WTC11 (cell line): Measurements from ENCODE around the gene GSX2. TPM values are rescaled to one million over a fixed set of nuclear protein-coding genes. Genes with fewer than 3 reads are reported as not detected.

Experiments
- ATAC-seq: fragments of 200-7000 bp; cut with Tn5 transposase; 2 replicates; pipeline ENCODE4 v1.10.0; 2021; ENCODE audit warnings: mild to moderate bottlenecking, moderate library complexity
- CTCF ChIA-PET: fragments of 300-600 bp; sonication (Branson Sonifier 250); formaldehyde crosslinking; loops from one replicate; lab custom pipeline; 2021; ENCODE audit warnings: antibody characterized with exemption; lab: Charles Lee
- POLR2A ChIA-PET: fragments of 350-600 bp; sonication (Branson Sonifier 250); formaldehyde crosslinking; loops from one replicate; lab custom pipeline; 2021; ENCODE audit warnings: antibody characterized with exemption; lab: Charles Lee
- DNase-seq: peaks from one replicate; pipeline ENCODE4 v3.0.0; 2021; ENCODE audit warnings: low spot score
- H3K27ac Mint-ChIP-seq: 2 replicates; pipeline ENCODE4 v1.8.0; 2021; ENCODE audit warnings: mixed read lengths
- H3K27me3 Mint-ChIP-seq: 2 replicates; pipeline ENCODE4 v1.8.0; 2021; ENCODE audit warnings: low read depth, mild to moderate bottlenecking, moderate library complexity, mixed read lengths
- H3K36me3 Mint-ChIP-seq: 2 replicates; pipeline ENCODE4 v1.8.0; 2021; ENCODE audit warnings: mixed read lengths
- H3K4me1 Mint-ChIP-seq: 2 replicates; pipeline ENCODE4 v1.8.0; 2022; ENCODE audit warnings: mixed read lengths
- H3K4me3 Mint-ChIP-seq: 2 replicates; pipeline ENCODE4 v1.8.0; 2021; ENCODE audit warnings: mild to moderate bottlenecking, moderate library complexity, mixed read lengths
- H3K9me3 Mint-ChIP-seq: 2 replicates; pipeline ENCODE4 v1.8.0; 2021; ENCODE audit warnings: mixed read lengths
- AR ChIP-seq: fragments of 250-450 bp; sonication (Bioruptor Pico); IDR thresholded peaks from 2 replicates; pipeline ENCODE4 v1.9.0; 2021; ENCODE audit warnings: mild to moderate bottlenecking
- FOXK1 ChIP-seq: sonication (generic); formaldehyde crosslinking; IDR thresholded peaks from 2 replicates; pipeline ENCODE4 v1.8.0; 2022; ENCODE audit warnings: mild to moderate bottlenecking, moderate library complexity, missing genetic modification reagents
- GTF2I ChIP-seq: fragments of 250-450 bp; sonication (Bioruptor Pico); conservative IDR thresholded peaks from 2 replicates; pipeline ENCODE4 v1.4.0; 2021; ENCODE audit warnings: mild to moderate bottlenecking
- MAX ChIP-seq: sonication (generic); formaldehyde crosslinking; IDR thresholded peaks from 2 replicates; pipeline ENCODE4 v1.8.0; 2022; ENCODE audit warnings: mild to moderate bottlenecking, missing genetic modification reagents
- MYBL2 ChIP-seq: sonication (generic); formaldehyde crosslinking; IDR thresholded peaks from 2 replicates; pipeline ENCODE4 v1.8.1; 2023; ENCODE audit warnings: mild to moderate bottlenecking, moderate library complexity, missing genetic modification reagents
- PRDM15 ChIP-seq: sonication (generic); formaldehyde crosslinking; IDR thresholded peaks from 2 replicates; pipeline ENCODE4 v1.8.0; 2022; ENCODE audit warnings: missing genetic modification reagents
- USF2 ChIP-seq: sonication (generic); formaldehyde crosslinking; IDR thresholded peaks from 2 replicates; pipeline ENCODE4 v1.8.1; 2023; ENCODE audit warnings: mild to moderate bottlenecking, missing genetic modification reagents, moderate library complexity
- ZNF532 ChIP-seq: fragments of 250-450 bp; sonication (Bioruptor Pico); IDR thresholded peaks from 2 replicates; pipeline ENCODE4 v1.9.0; 2021; ENCODE audit warnings: mild to moderate bottlenecking, borderline replicate concordance
- ZSCAN18 ChIP-seq: fragments of 250-450 bp; sonication (Bioruptor Pico); IDR thresholded peaks from 2 replicates; pipeline ENCODE4 v2.1.2; 2022; ENCODE audit warnings: mild to moderate bottlenecking, moderate library complexity
- total RNA-seq: library from RNA; stranded (reverse); gene quantifications from 3 replicates; pipeline ENCODE4 v1.2.3, GENCODE V29; 2021

Gene GSX2
- total RNA-seq, 1 experiment from 2014 or later, result not detected

- no peak for DNase-seq
These were observed 729 bp downstream of the GSX2 start for GRCh38 chr4:54100595-54101189.

GRCh38 chr4:54101190-54102041 lies 1.5 kb downstream of the GSX2 start:
- ATAC-seq (0 out of 2 replicates have a peak, but pooled peaks have one; percentile 2), DNase-seq (peak; percentile 37)
- no peak for TF ChIP-seq MAX (CRISPR knock-in tag)
- TF ChIP-seq PRDM15 (CRISPR knock-in tag), result no peak
- TF ChIP-seq AR, result no peak
- no peak for TF ChIP-seq ZSCAN18 (CRISPR knock-in tag)
- TF ChIP-seq USF2 (CRISPR knock-in tag), result peak; percentile 1; the same call in 1 of the 2 replicates
- Mint-ChIP-seq H3K27ac (no peak overlapping the region), H3K4me1 (peaks cover 77% of the 10 kb centered on the region), H3K27me3 (peaks cover 100% of the 10 kb centered on the region), H3K36me3 (no peaks in the 10 kb centered on the region), H3K4me3 (peak overlapping the region; percentile 64), H3K9me3 (no peaks in the 10 kb centered on the region)
- POLR2A ChIA-PET, result no interaction called here
- CTCF ChIA-PET, result no interaction called here

More at GRCh38 chr4:54100595-54101189, 729 bp downstream of the GSX2 start:
- Mint-ChIP-seq H3K9me3 (no peaks in the 10 kb centered on the region), H3K27me3 (peaks cover 100% of the 10 kb centered on the region), H3K4me3 (peak overlapping the region; percentile 68), H3K36me3 (no peaks in the 10 kb centered on the region), H3K4me1 (peaks cover 80% of the 10 kb centered on the region), H3K27ac (no peak overlapping the region)
- POLR2A ChIA-PET, result no interaction called here
- no peak for TF ChIP-seq MYBL2 (CRISPR knock-in tag)
- no peak for TF ChIP-seq GTF2I
- TF ChIP-seq ZNF532 (CRISPR knock-in tag), result no peak
- TF ChIP-seq FOXK1 (CRISPR knock-in tag), result no peak
- no peak; the same call in 1 of the 2 replicates for ATAC-seq
- CTCF ChIA-PET, result interaction anchor here (1.1 to 1.3 kb wide), 2 partner anchors 9 to 170 kb away, joined by 3 to 6 read pairs; no protein-coding TSS in a partner anchor
